Measurements from ENCODE around the gene TRH.
"Not testable (repeated sequence)": the region's sequence is repeated elsewhere in the genome, so short reads cannot be mapped to it uniquely, and the experiment has no call there.

Gene TRH

DNA sequence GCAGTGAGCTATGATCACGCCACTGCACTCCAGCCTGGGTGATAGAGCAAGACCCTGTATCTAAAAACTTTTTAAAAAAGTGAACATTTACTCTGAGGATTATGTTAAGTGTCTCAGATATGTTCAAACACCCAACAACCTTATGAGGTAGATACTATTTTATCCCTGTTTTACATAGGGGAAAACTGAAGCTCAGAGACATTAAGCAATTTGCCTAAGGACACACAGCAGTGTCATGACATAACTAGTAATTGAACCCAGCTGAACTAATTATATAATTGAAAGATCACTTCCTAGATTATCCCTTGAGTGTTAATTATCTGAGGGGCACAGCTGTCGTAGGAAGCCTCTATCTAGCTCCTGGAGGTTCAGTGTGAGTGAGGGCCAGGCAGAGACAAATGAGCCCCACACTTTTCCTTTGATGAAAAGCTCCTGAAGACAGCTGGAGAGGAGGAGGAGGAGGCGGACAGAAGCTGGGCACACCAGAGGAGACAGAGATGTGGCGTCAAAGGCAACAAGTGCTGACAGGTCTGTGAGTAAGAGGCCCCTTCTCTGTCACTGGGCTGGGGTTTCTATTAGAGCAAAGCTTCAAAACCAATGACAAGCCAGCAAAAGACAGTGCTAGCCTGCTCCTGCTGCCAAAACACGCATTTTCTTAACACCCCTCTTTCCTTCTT, 20.5 kb downstream of the TRH start:
- H3K4me3 ChIP-seq (ENCODE audit: low read length), result no peak overlapping the region
- DNase-seq (ENCODE audit: low read depth, low spot score), result no peak

DNA sequence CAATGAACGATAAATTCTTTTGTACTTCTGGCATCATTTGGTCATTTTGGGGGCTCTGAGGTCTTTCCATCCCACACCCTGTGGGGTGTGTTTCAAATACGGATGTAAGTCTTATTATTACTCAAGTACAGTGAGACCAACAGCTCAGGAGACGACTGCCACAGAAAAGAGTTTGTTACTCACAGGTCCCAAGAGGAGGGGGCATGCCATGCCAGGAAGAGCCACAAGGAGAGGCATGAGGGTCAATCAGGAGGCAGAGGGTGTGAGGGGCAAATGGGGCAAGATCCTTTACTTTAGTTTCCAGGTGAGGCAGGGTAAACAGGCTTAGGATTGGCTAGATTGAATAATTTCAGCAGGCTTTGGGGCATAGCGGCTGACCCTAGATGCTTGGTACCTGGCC, 21.6 kb downstream of the TRH start:
- no peak overlapping the region for H3K4me3 ChIP-seq (ENCODE audit: low read length)
- no peak for DNase-seq (ENCODE audit: low read depth, low spot score)

DNA sequence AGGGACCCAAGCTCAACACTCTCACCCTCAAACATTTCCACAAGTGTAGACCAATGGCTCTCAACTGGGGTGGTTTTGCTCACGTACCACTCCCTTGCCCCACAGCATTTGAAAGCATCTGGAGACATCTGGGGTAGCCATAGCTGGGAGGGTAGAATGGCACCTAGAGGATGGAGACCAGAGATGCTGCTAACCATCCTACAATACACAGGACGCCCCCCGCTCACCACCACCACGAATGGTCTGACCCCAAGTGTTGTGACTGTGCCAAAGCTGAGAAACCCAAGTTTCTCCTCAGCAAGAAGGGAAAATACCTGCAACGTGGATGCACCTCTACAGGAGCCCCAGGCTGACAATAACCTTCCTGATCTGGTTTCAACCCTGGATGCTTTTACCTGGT, 24.7 kb downstream of the TRH start:
- DNase-seq (ENCODE audit: low read depth, low spot score), result not testable (repeated sequence)

DNA sequence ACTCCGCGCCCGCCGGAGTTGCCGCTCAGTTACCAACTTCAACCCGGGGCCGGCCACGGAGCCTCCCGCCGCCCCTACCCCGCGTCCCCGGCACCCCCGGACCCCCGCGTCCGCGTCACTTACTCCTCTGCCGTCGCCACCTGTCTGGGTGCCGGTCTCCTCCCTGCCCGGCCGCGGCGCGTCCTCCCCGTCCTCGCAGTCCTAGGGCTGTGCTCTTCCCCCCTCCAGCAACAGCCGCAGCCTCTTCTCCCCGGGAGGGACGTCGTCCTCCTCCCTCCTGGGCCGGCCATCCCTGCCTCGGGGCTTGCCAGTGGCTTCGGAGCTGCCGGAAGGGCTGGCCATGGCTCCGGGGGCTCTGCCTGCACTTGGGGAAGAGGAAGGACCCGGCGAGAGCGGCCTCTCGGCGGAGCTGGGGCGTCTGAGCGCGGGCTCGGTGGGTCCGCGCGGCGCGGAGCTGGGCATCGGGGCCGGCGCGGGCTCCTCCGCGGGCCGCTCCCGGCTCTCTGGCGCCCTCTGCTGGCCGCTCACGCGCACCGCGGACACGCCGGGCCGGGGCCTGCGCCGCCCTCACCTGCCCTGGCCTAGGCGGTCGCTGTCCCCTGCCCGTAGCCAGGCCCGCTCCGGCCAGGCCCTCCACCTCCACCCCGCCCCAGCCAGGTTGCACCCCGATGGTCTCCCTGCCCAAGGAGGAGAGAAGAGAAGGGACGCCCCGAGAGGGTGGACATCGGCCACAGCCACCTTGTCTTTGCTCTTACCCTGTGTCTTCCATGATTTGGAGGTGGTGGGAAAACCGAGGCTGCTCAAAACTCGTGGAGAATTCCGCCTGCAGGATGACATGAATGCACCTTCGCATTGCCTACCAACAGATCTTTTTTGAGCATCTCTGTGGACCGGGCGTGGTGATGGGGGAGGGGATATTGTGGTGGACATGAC, 28.4 kb downstream of the TRH start:
- not testable (repeated sequence) for DNase-seq (ENCODE audit: low read depth, low spot score); H3K4me3 ChIP-seq (ENCODE audit: low read length)

More for the DNA sequence above, 24.7 kb downstream of the TRH start:
- H3K4me3 ChIP-seq (ENCODE audit: low read length), result not testable (repeated sequence)

DNA sequence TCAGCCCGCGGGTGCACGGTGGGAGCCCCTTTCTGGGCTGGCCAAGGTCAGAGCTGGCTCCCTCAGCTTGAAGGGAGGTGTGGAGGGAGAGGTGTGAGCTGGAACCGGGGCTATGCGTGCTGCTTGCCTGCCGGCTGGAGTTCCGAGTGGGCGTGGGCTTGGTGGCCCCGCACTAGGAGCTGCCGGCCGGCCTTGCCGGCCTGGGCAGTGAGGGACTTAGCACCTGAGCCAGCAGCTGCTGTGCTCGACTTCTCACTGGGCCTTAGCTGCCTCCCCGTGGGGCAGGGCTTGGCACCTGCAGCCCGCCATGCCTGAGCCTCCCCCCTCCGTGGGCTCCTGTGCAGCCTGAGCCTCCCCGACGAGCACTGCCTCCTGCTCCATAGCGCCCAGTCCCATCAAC, 36.0 kb downstream of the TRH start:
- no peak for DNase-seq (ENCODE audit: low read depth, low spot score)
- H3K4me3 ChIP-seq (ENCODE audit: low read length), result no peak overlapping the region

DNA sequence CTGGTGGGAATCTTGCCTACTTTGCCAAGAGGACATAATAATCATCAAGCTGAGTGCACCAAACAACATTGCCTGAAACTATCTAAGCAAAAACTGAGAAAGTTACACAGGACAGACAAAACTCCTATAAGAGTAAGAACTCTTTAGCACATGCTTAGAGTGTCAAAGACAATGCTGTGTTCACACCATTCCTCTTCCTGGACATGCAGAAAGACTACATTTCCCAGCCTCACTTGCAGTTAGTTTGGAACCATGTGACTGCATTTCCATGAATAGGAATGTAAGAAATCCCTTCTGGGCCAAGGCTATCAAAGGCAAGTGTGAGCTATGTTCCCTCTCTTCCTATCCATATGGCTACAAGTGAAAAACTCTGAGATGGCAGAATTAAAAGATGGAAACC, 37.6 kb downstream of the TRH start:
- not testable (repeated sequence) for H3K4me3 ChIP-seq (ENCODE audit: low read length); DNase-seq (ENCODE audit: low read depth, low spot score)

DNA sequence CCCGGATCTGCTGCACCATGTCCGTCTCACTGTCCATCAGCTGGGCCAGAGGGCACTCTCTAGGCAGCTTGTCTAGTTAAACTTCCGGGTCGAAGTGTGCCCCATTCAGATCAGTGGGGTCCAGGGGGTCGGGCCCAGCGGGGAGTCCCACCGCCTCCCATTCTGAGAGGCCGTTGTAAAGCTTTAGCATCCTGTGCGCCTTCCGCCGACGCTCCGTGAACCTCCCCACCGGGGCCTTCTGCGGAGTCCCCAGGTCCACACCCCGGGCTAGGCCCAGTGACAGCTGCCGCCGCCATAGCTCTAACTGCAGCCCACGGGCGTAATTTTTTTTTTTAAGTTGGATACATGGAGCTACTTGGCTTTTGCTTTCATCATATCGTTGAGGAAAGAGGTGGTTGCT, 38.7 kb downstream of the TRH start:
- DNase-seq (ENCODE audit: low read depth, low spot score); H3K4me3 ChIP-seq (ENCODE audit: low read length): not testable (repeated sequence)

DNA sequence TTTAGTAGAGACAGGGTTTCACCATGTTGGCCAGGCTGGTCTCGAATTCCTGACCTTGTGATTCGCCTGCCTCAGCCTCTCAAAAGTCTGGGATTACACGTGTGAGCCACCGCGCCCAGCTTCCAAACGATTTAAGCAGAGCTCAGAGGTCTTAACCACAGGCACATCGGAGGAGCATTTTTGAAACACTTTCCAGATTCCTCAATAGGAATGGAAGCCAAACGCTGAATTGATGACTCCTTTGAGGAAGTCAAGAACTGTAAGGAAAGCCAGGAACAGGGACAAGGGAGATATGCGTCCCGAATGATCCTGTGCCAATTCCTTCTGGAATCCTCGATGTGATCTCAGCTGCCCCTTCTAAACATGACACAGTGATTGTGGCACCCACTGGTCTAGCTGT, 40.0 kb downstream of the TRH start:
- no peak for DNase-seq (ENCODE audit: low read depth, low spot score)
- H3K4me3 ChIP-seq (ENCODE audit: low read length), result no peak overlapping the region

DNA sequence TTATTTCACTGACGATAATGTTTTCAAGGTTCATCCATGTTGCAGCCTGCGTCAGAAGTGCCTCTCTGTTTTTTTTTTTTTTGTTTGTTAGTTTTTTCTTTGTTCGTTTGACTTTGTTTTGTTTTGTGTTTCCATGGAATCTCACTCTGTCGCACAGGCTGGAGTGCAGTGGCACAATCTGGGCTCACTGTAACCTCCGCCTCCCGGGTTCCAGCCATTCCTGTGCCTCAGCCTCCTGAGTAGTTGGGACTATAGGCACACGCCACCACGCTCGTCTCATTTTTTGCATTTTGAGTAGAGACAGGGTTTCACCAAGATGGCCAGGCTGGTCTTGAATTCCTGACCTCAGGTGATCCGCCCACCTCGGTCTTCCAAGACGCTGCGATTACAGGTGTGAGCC, 43.1 kb downstream of the TRH start:
- not testable (repeated sequence) for H3K4me3 ChIP-seq (ENCODE audit: low read length); DNase-seq (ENCODE audit: low read depth, low spot score)

DNA sequence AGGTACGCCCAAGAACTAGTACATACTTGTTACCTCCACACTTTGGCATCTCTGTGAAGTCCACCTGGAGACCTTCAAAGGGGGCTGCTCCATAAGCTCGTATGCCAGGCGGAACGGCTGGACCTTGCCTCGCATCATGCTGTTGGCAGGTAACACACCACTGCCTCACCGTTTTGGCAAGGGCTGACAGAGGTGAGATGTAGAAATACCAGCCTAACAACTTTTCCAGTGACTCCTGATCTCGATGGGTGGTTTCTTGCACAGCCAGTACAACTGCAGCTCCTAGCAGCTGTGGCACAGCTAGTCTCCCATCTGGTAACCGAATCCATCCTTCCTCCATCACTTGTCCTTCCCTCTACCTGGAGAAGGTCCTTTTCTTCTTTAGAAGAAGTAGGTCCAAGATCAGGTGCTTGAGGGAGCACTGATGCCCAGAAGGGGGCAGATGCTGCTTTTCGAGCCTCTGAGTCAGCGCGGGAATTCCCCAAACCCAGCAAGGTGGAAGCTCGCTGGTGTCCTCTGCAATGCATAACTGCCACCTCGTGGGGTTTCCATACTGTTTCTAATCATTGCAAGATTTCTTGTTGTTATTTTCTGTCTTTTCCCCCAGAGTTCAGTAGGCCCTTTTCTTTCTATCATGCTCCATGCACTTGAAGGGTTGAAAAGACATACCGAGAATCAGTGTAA, 51.8 kb downstream of the TRH start:
- H3K4me3 ChIP-seq (ENCODE audit: low read length); DNase-seq (ENCODE audit: low read depth, low spot score): not testable (repeated sequence)

DNA sequence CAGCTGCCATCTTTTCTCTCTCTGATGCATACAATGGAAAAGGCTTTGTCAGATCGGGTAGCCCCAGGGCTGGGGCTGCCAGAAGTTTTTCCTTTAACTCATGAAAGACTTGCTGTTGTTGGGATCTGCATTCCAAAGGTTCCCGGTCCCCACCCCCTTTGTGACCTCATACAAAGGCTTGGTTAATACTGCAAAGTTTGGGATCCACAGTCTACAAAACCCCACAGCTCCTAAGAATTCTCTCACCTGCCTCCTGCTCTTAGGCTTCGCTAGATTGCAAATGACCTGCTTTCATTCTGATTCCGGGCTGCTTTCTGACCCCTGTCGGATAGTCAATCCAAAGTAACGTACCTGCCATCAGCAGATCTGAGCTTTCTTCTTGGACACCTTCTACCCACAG, 52.9 kb downstream of the TRH start:
- not testable (repeated sequence) for DNase-seq (ENCODE audit: low read depth, low spot score); H3K4me3 ChIP-seq (ENCODE audit: low read length)
